A549 (cell line): Measurements from ENCODE around the gene RTL9. TPM values are rescaled to one million over a fixed set of nuclear protein-coding genes. Genes with fewer than 3 reads are reported as not detected.
A peak's percentile ranks its signal among the peaks of the same experiment; 100 is the strongest.

ENCODE experiments used
- ATAC-seq, 2 experiments: fragments of 200-7000 bp in 1 of 2; fragments of >200 bp in 1 of 2; cut with Nextera tagmentation in 1 of 2; cut with Tn5 transposase in 1 of 2; 3 replicates each; pipeline versions ENCODE4 v1.8.0 to v1.9.1; 2018 to 2020; ENCODE audit warnings: mild to moderate bottlenecking in 1 of 2, moderate library complexity in 1 of 2
- CTCF ChIA-PET: fragments of 300-600 bp; sonication (Branson Sonifier 250); formaldehyde crosslinking; extraction: SDS; loops from one replicate; lab custom pipeline; 2021; ENCODE audit warnings: antibody characterized with exemption, inconsistent platforms; lab: Yijun Ruan, JAX
- POLR2A ChIA-PET: fragments of 350-600 bp; formaldehyde crosslinking; extraction: SDS; loops from one replicate; lab custom pipeline; 2021; ENCODE audit warnings: antibody characterized with exemption, inconsistent platforms; lab: Yijun Ruan, JAX
- DNase-seq, 2 experiments: peaks; one replicate each; pipeline versions ENCODE4 v3.0.0 to v3.0.0-alpha.2; 2011 to 2016; ENCODE audit warnings: low read depth in 1 of 2, low spot score in 1 of 2
- FAIRE-seq: peaks from 2 replicates; lab custom pipeline; 2011; peaks lifted over from hg19 to GRCh38; lab: Jason Lieb, UNC
- H3K27ac ChIP-seq, 2 experiments: fragments of >200 bp; sonication (Bioruptor Twin); formaldehyde crosslinking; 3 replicates each; pipeline ENCODE4 v1.5.1; 2016 to 2017
- H3K4me1 ChIP-seq: fragments of >200 bp; sonication (Bioruptor Twin); formaldehyde crosslinking; 3 replicates; pipeline ENCODE4 v1.6.1; 2016
- H3K4me2 ChIP-seq: fragments of >200 bp; sonication (Bioruptor Twin); formaldehyde crosslinking; 3 replicates; pipeline ENCODE4 v1.6.1; 2016
- H3K4me3 ChIP-seq: fragments of >200 bp; sonication (Bioruptor Twin); formaldehyde crosslinking; 3 replicates; pipeline ENCODE4 v1.5.1; 2016
- H3K9me3 ChIP-seq: fragments of >200 bp; sonication (Bioruptor Twin); formaldehyde crosslinking; 3 replicates; pipeline ENCODE4 v1.6.1; 2016
- CBX8 ChIP-seq: fragments of 200-600 bp; sonication (generic); IDR thresholded peaks from 2 replicates; pipeline ENCODE4 v1.6.1; 2016
- CEBPB ChIP-seq, 2 experiments: fragments of >200 bp in 1 of 2; sonication (Bioruptor Twin) in 1 of 2; formaldehyde crosslinking in 1 of 2; IDR thresholded peaks; 2 replicates each; pipeline ENCODE4 v1.6.1; 2012 to 2016
- EHF ChIP-seq: fragments of 250-450 bp; sonication (Bioruptor Pico); IDR thresholded peaks from 2 replicates; pipeline ENCODE4 v1.5.0; 2020; ENCODE audit warnings: mild to moderate bottlenecking
- ELK1 ChIP-seq: fragments of 150-350 bp; IDR thresholded peaks from 2 replicates; pipeline ENCODE4 v1.6.1; 2014; ENCODE audit warnings: low read depth, mild to moderate bottlenecking, low read length
- ESRRA ChIP-seq: fragments of 150-350 bp; IDR thresholded peaks from 2 replicates; pipeline ENCODE4 v1.6.1; 2014; ENCODE audit warnings: mild to moderate bottlenecking, low read length, borderline replicate concordance
- HES2 ChIP-seq: fragments of >200 bp; sonication (Bioruptor Twin); formaldehyde crosslinking; IDR thresholded peaks from 2 replicates; pipeline ENCODE4 v1.6.1; 2016
- HMGXB4 ChIP-seq: fragments of 250-450 bp; sonication (Bioruptor Pico); IDR thresholded peaks from 2 replicates; pipeline ENCODE4 v1.5.0; 2021; ENCODE audit warnings: mild to moderate bottlenecking, moderate library complexity, borderline replicate concordance
- MAZ ChIP-seq: fragments of 150-350 bp; IDR thresholded peaks from 2 replicates; pipeline ENCODE4 v1.6.1; 2014; ENCODE audit warnings: antibody characterized with exemption, low read depth, low read length, borderline replicate concordance
- NFE2L2 ChIP-seq: fragments of 150-350 bp; conservative IDR thresholded peaks from 2 replicates; pipeline ENCODE4 v1.6.1; 2014; ENCODE audit warnings: low read length
- NR3C1 ChIP-seq: fragments of >200 bp; sonication (Bioruptor Twin); formaldehyde crosslinking; IDR thresholded peaks from 3 replicates; pipeline ENCODE4 v1.6.1; 2017
- POLR2AphosphoS2 ChIP-seq: conservative IDR thresholded peaks from 2 replicates; pipeline ENCODE4 v1.6.1; 2012; ENCODE audit warnings: low read length, improper control_type of control experiment, inconsistent platforms
- RAD21 ChIP-seq, 2 experiments: fragments of >200 bp in 1 of 2; sonication (Bioruptor Twin) in 1 of 2; formaldehyde crosslinking in 1 of 2; IDR thresholded peaks in 1 of 2; conservative IDR thresholded peaks in 1 of 2; 2 replicates in 1 of 2; 3 replicates in 1 of 2; pipeline ENCODE4 v1.6.1; 2012 to 2018; ENCODE audit warnings: inconsistent platforms in 1 of 2
- RCOR1 ChIP-seq: fragments of 150-350 bp; IDR thresholded peaks from 2 replicates; pipeline ENCODE4 v1.6.1; 2014; ENCODE audit warnings: antibody characterized with exemption, low read length, low read depth
- RFX5 ChIP-seq: fragments of 450-650 bp; IDR thresholded peaks from 2 replicates; pipeline ENCODE4 v1.7.1; 2014; ENCODE audit warnings: antibody characterized with exemption, mild to moderate bottlenecking, moderate library complexity
- SMC3 ChIP-seq: fragments of >200 bp; sonication (Bioruptor Twin); formaldehyde crosslinking; IDR thresholded peaks from 3 replicates; pipeline ENCODE4 v1.6.1; 2018; ENCODE audit warnings: inconsistent platforms
- TP53 ChIP-seq: fragments of 250-450 bp; sonication (Bioruptor Pico); IDR thresholded peaks from 2 replicates; pipeline ENCODE4 v1.5.0; 2021; ENCODE audit warnings: mild to moderate bottlenecking, moderate library complexity
- ZC3H11A ChIP-seq: fragments of 450-650 bp; IDR thresholded peaks from 2 replicates; pipeline ENCODE4 v1.6.1; 2014; ENCODE audit warnings: antibody characterized with exemption, mild to moderate bottlenecking
- ZNF302 ChIP-seq: fragments of 250-450 bp; sonication (Bioruptor Pico); IDR thresholded peaks from 2 replicates; pipeline ENCODE4 v1.9.0; 2021; ENCODE audit warnings: inconsistent platforms, mild to moderate bottlenecking, moderate library complexity
- ZSCAN20 ChIP-seq: fragments of 250-450 bp; sonication (Bioruptor Pico); IDR thresholded peaks from 2 replicates; pipeline ENCODE4 v1.8.0; 2022; ENCODE audit warnings: mild to moderate bottlenecking, moderate library complexity
- WGBS: methylation state at CpG from one replicate; pipeline ENCODE4 v1.1.6; 2017; ENCODE audit errors: missing lambda C conversion rate; 5-methylcytosine and 5-hydroxymethylcytosine counted together
- polyA plus RNA-seq, 4 experiments: library from polyadenylated mRNA; depleted of rRNA in 3 of 4; stranded (reverse); fragments of >200 nt; fragmentation: RNase III in 1 of 4; extraction: RNeasy Plus Mini Kit Qiagen cat#74134 plus additional on column Dnase treatment in 1 of 4; gene quantifications; 2 replicates in 3 of 4; 3 replicates in 1 of 4; pipeline ENCODE4 v1.2.3, GENCODE V29; 2011 to 2017
- small RNA-seq, 6 experiments: library from RNA; depleted of rRNA; stranded (forward); fragments of <200 nt; gene quantifications; one replicate each; pipeline ENCODE3, GENCODE V24; 2012
- TF ChIP-seq, protein P1 (sequence below): IDR thresholded peaks from 2 replicates; pipeline ENCODE4 v1.6.1; 2012; ENCODE audit warnings: low read depth, borderline replicate concordance
- TF ChIP-seq, protein P2 (sequence below): fragments of >200 bp; sonication (Bioruptor Twin); formaldehyde crosslinking; IDR thresholded peaks from 3 replicates; pipeline ENCODE4 v1.5.1; 2016

The RTL9 gene
- polyA plus RNA-seq, 2 of the 4 experiments (the other 2 are of a cell fraction): 0.04 to 0.06 TPM

- TF ChIP-seq CEBPB (IDR thresholded peaks at IDR 0.05) (peak; percentile 19 to 58; a peak in 2 of 4 replicates), HES2 (no peak)
- WGBS: 56% methylated on average over 4 of the region's 4 CpGs
- Histone ChIP-seq H3K27ac (no peak overlapping the region), H3K4me2 (no peak overlapping the region), H3K4me1 (peaks cover 33% of the 10 kb centered on the region), H3K4me3 (no peak overlapping the region), H3K9me3 (no peaks in the 10 kb centered on the region)
- ATAC-seq (no peak), DNase-seq (no peak), FAIRE-seq (no peak)
- CTCF ChIA-PET: interaction anchor here (1.1 to 27.0 kb wide), 7 partner anchors 11 to 261 kb away, joined by 3 to 848 read pairs (median 9); no protein-coding TSS in a partner anchor
- POLR2A ChIA-PET: no interaction called here
Measured at GRCh38 chrX:110406822-110407221, 48.2 kb downstream of the RTL9 start.

GRCh38 chrX:110407910-110408545, 49.4 kb downstream of the RTL9 start:
- H3K27ac ChIP-seq: peak overlapping the region; percentile 45 to 67; a peak in 4 of 6 replicates
- H3K4me2 ChIP-seq: no peak overlapping the region
- peak; percentile 99 for FAIRE-seq
- POLR2A ChIA-PET: no interaction called here
- no peak overlapping the region for H3K4me3 ChIP-seq
- 37% methylated on average over 5 of the region's 5 CpGs for WGBS
- CTCF ChIA-PET: interaction anchor here (0.6 to 27.0 kb wide), 35 partner anchors 10 to 507 kb away, joined by 3 to 848 read pairs (median 3); partner anchors contain the start of gene AMMECR1
- peak; percentile 70 to 89; a peak in 5 of 6 replicates for ATAC-seq
- no peak for TF ChIP-seq HMGXB4 (CRISPR knock-in tag)
- TF ChIP-seq ZC3H11A: no peak
- TF ChIP-seq RAD21 (conservative IDR thresholded peaks at IDR 0.05 in 1 of 2, IDR thresholded peaks at IDR 0.05 in 1 of 2): peak; percentile 86 to 89
- TF ChIP-seq, protein P1, sequence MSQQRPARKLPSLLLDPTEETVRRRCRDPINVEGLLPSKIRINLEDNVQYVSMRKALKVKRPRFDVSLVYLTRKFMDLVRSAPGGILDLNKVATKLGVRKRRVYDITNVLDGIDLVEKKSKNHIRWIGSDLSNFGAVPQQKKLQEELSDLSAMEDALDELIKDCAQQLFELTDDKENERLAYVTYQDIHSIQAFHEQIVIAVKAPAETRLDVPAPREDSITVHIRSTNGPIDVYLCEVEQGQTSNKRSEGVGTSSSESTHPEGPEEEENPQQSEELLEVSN: no peak
- no peak for TF ChIP-seq ESRRA
- no peak for TF ChIP-seq MAZ
- TF ChIP-seq ZNF302 (CRISPR knock-in tag): no peak
- TF ChIP-seq EHF: no peak
- no peak for TF ChIP-seq NFE2L2
- no peak for TF ChIP-seq CBX8
- TF ChIP-seq NR3C1: no peak
- no peak for TF ChIP-seq ELK1
- TF ChIP-seq RFX5: no peak
- TF ChIP-seq ZSCAN20 (CRISPR knock-in tag): no peak
- no peak for TF ChIP-seq TP53
- no peak for TF ChIP-seq POLR2AphosphoS2
- TF ChIP-seq RCOR1: no peak
- TF ChIP-seq, protein P2, sequence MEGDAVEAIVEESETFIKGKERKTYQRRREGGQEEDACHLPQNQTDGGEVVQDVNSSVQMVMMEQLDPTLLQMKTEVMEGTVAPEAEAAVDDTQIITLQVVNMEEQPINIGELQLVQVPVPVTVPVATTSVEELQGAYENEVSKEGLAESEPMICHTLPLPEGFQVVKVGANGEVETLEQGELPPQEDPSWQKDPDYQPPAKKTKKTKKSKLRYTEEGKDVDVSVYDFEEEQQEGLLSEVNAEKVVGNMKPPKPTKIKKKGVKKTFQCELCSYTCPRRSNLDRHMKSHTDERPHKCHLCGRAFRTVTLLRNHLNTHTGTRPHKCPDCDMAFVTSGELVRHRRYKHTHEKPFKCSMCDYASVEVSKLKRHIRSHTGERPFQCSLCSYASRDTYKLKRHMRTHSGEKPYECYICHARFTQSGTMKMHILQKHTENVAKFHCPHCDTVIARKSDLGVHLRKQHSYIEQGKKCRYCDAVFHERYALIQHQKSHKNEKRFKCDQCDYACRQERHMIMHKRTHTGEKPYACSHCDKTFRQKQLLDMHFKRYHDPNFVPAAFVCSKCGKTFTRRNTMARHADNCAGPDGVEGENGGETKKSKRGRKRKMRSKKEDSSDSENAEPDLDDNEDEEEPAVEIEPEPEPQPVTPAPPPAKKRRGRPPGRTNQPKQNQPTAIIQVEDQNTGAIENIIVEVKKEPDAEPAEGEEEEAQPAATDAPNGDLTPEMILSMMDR: peak; percentile 80
- TF ChIP-seq SMC3: peak; percentile 84
- peak; percentile 54 to 62 for DNase-seq
- H3K4me1 ChIP-seq: peaks cover 25% of the 10 kb centered on the region
- H3K9me3 ChIP-seq: no peaks in the 10 kb centered on the region

Small RNAs within 50 kb of the gene (small RNA-seq; reads per million reads assigned to genes)
- 0 reads per million in 6 experiments for gene GNG5P2

Other genes starting within 250 kb of the RTL9 start
- gene AMMECR1, start 40.8 kb upstream of the RTL9 start, polyA plus RNA-seq (2011; rRNA removed): 12.6 and 13.7 TPM in 2 replicates
- gene AMMECR1, start 40.8 kb upstream of the RTL9 start, polyA plus RNA-seq (2017; fragmentation: RNase III; extraction: RNeasy Plus Mini Kit Qiagen cat#74134 plus additional on column Dnase treatment): 7.9 to 8.9 TPM (median 8.1 TPM) in 3 replicates